ENCODE results near the gene PFAS.

GRCh38 chr17:8222380-8222629 is 26.8 kb upstream of the PFAS start:
- TF ChIP-seq CTCF (IDR thresholded peaks at IDR 0.05) = no peak
- peak in 1 of 2 donors; percentile 24 for TF ChIP-seq POLR2A (IDR thresholded peaks at IDR 0.05)

Measured in Peyer's patch (tissue), 4 donors.